Measurements from ENCODE around the gene SLC35D3.

The SLC35D3 gene

DNA sequence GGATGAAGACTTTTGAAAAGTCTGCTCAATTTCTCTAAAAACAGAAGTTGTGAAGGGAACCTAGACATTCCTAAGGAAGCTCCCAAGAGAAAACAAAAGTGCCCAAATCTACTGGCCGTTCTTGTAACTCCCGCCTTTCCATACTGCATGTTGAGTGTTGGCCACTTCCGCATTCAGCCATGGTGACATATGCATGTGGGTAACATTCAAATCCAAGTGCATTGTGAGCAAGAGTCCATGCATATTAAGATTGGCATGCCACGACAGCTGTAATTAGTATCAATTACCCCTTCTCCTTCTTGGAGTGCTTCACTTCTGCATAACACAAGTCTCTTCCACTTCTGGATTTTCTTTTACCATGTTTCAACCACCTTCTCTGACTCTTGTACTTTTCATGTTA, 8.4 kb downstream of the SLC35D3 start:
- H2BK120ac ChIP-seq (ENCODE audit: insufficient read depth, low read length, poor library complexity): no peak overlapping the region
- no peak overlapping the region for H3K4me2 ChIP-seq (ENCODE audit: low read length)
- H3K4ac ChIP-seq (ENCODE audit: low read depth, low read length): no peak overlapping the region
- no peak overlapping the region for H4K91ac ChIP-seq (ENCODE audit: low read depth, low read length)
- no CpG with 5 or more reads among the region's 4 CpGs for WGBS (ENCODE audit: extremely low coverage, insufficient coverage, insufficient read length)
- H2AFZ ChIP-seq (ENCODE audit: insufficient read depth, low read length, poor library complexity): no peak overlapping the region
- no peak overlapping the region for H3K14ac ChIP-seq (ENCODE audit: low read length)
- no peaks in the 10 kb centered on the region for H3K79me2 ChIP-seq (ENCODE audit: control insufficient read depth, insufficient read depth, low read length, poor library complexity)
- no peak overlapping the region for H3K4me3 ChIP-seq (ENCODE audit: low read depth, low read length)
- H3K9me3 ChIP-seq (ENCODE audit: insufficient read depth, low read depth, low read length): no peaks in the 10 kb centered on the region
- peak in 1 of 2 donors; percentile 19 for DNase-seq
- H2AK5ac ChIP-seq (ENCODE audit: low read length): no peak overlapping the region
- no peaks in the 10 kb centered on the region for H3K4me1 ChIP-seq (ENCODE audit: control insufficient read depth in 1 of 2, insufficient read depth in 2 of 2, low read length in 2 of 2)
- no peak overlapping the region for H4K8ac ChIP-seq (ENCODE audit: low read depth, low read length)
- H3K27ac ChIP-seq (ENCODE audit: low read depth, low read length): no peak overlapping the region
- no peak overlapping the region for H3K18ac ChIP-seq (ENCODE audit: low read length)
- no peaks in the 10 kb centered on the region for H3K79me1 ChIP-seq (ENCODE audit: low read length)
- no peak overlapping the region for H4K12ac ChIP-seq (ENCODE audit: low read depth, low read length)
- no peak overlapping the region for H2BK5ac ChIP-seq (ENCODE audit: low read depth, low read length, poor library complexity)
- no peak overlapping the region for H3K9ac ChIP-seq (ENCODE audit: low read length)
- no peaks in the 10 kb centered on the region for H3K27me3 ChIP-seq (ENCODE audit: insufficient read depth, low read length)
- H2BK12ac ChIP-seq (ENCODE audit: low read length): no peak overlapping the region
- H3K23ac ChIP-seq (ENCODE audit: low read length): no peak overlapping the region
- H3K36me3 ChIP-seq (ENCODE audit: control insufficient read depth in 1 of 2, insufficient read depth in 2 of 2, low read length in 2 of 2): no peaks in the 10 kb centered on the region

DNA sequence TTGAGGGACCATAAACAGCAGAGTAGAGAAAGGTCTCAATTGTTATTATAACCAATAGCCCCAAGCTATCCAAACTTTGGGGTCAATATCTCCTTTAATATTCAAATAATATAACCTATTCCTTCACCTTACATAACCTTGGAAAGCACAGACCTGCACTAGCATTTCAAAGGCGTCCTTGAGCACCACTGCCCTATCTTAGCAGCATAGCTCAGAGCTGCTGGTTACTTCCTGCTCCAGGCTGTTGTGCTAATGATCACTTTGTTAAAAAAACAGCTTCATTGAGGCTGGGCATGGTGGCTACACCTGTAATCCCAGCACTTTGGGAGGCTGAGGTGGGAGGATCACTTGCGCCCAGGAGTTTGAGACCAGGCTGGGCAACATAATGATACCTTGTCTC, 10.5 kb downstream of the SLC35D3 start:
- Histone ChIP-seq H2BK5ac (ENCODE audit: low read depth, low read length, poor library complexity) (no peak overlapping the region), H3K4me2 (ENCODE audit: low read length) (no peak overlapping the region), H4K8ac (ENCODE audit: low read depth, low read length) (no peak overlapping the region), H2BK120ac (ENCODE audit: insufficient read depth, low read length, poor library complexity) (no peak overlapping the region), H3K4ac (ENCODE audit: low read depth, low read length) (no peak overlapping the region), H2BK12ac (ENCODE audit: low read length) (no peak overlapping the region), H3K14ac (ENCODE audit: low read length) (no peak overlapping the region), H3K23ac (ENCODE audit: low read length) (no peak overlapping the region), H3K18ac (ENCODE audit: low read length) (no peak overlapping the region), H3K79me1 (ENCODE audit: low read length) (no peaks in the 10 kb centered on the region), H3K9me3 (ENCODE audit: insufficient read depth, low read depth, low read length) (no peaks in the 10 kb centered on the region), H3K9ac (ENCODE audit: low read length) (no peak overlapping the region), H3K4me1 (ENCODE audit: control insufficient read depth in 1 of 2, insufficient read depth in 2 of 2, low read length in 2 of 2) (no peaks in the 10 kb centered on the region), H2AFZ (ENCODE audit: insufficient read depth, low read length, poor library complexity) (no peak overlapping the region), H3K79me2 (ENCODE audit: control insufficient read depth, insufficient read depth, low read length, poor library complexity) (no peaks in the 10 kb centered on the region), H3K4me3 (ENCODE audit: low read depth, low read length) (no peak overlapping the region), H3K27me3 (ENCODE audit: insufficient read depth, low read length) (no peaks in the 10 kb centered on the region), H2AK5ac (ENCODE audit: low read length) (no peak overlapping the region), H4K12ac (ENCODE audit: low read depth, low read length) (no peak overlapping the region), H3K27ac (ENCODE audit: low read depth, low read length) (no peak overlapping the region), H4K91ac (ENCODE audit: low read depth, low read length) (no peak overlapping the region), H3K36me3 (ENCODE audit: control insufficient read depth in 1 of 2, insufficient read depth in 2 of 2, low read length in 2 of 2) (no peaks in the 10 kb centered on the region)
- no CpG with 5 or more reads among the region's 2 CpGs for WGBS (ENCODE audit: extremely low coverage, insufficient coverage, insufficient read length)
- no peak for DNase-seq

- WGBS (ENCODE audit: extremely low coverage, insufficient coverage, insufficient read length): no CpG with 5 or more reads among the region's 1 CpG
- no peak overlapping the region for H4K12ac ChIP-seq (ENCODE audit: low read depth, low read length)
- H3K9me3 ChIP-seq (ENCODE audit: insufficient read depth, low read depth, low read length): no peaks in the 10 kb centered on the region
- H3K14ac ChIP-seq (ENCODE audit: low read length): no peak overlapping the region
- no peak overlapping the region for H3K18ac ChIP-seq (ENCODE audit: low read length)
- H3K4ac ChIP-seq (ENCODE audit: low read depth, low read length): no peak overlapping the region
- no peak overlapping the region for H3K4me2 ChIP-seq (ENCODE audit: low read length)
- no peak overlapping the region for H3K27ac ChIP-seq (ENCODE audit: low read depth, low read length)
- no peak overlapping the region for H2BK5ac ChIP-seq (ENCODE audit: low read depth, low read length, poor library complexity)
- no peaks in the 10 kb centered on the region for H3K79me2 ChIP-seq (ENCODE audit: control insufficient read depth, insufficient read depth, low read length, poor library complexity)
- no peak overlapping the region for H2AK5ac ChIP-seq (ENCODE audit: low read length)
- no peaks in the 10 kb centered on the region for H3K79me1 ChIP-seq (ENCODE audit: low read length)
- no peak overlapping the region for H2BK12ac ChIP-seq (ENCODE audit: low read length)
- H3K9ac ChIP-seq (ENCODE audit: low read length): no peak overlapping the region
- H4K8ac ChIP-seq (ENCODE audit: low read depth, low read length): no peak overlapping the region
- H4K91ac ChIP-seq (ENCODE audit: low read depth, low read length): no peak overlapping the region
- H3K23ac ChIP-seq (ENCODE audit: low read length): no peak overlapping the region
- H3K4me1 ChIP-seq (ENCODE audit: control insufficient read depth in 1 of 2, insufficient read depth in 2 of 2, low read length in 2 of 2): no peaks in the 10 kb centered on the region
- no peak for DNase-seq
- no peak overlapping the region for H3K4me3 ChIP-seq (ENCODE audit: low read depth, low read length)
- H2BK120ac ChIP-seq (ENCODE audit: insufficient read depth, low read length, poor library complexity): no peak overlapping the region
- H2AFZ ChIP-seq (ENCODE audit: insufficient read depth, low read length, poor library complexity): no peak overlapping the region
- no peaks in the 10 kb centered on the region for H3K27me3 ChIP-seq (ENCODE audit: insufficient read depth, low read length)
- no peaks in the 10 kb centered on the region for H3K36me3 ChIP-seq (ENCODE audit: control insufficient read depth in 1 of 2, insufficient read depth in 2 of 2, low read length in 2 of 2)
Observed at GRCh38 chr6:136945072-136945471, 23.0 kb downstream of the SLC35D3 start.

GRCh38 chr6:136945711-136946121, 23.6 kb downstream of the SLC35D3 start:
- no CpG with 5 or more reads among the region's 4 CpGs for WGBS (ENCODE audit: extremely low coverage, insufficient coverage, insufficient read length)

More at GRCh38 chr6:136945711-136946121, 23.6 kb downstream of the SLC35D3 start:
- Histone ChIP-seq H2BK120ac (ENCODE audit: insufficient read depth, low read length, poor library complexity) (no peak overlapping the region), H4K8ac (ENCODE audit: low read depth, low read length) (no peak overlapping the region), H3K4me2 (ENCODE audit: low read length) (no peak overlapping the region), H4K91ac (ENCODE audit: low read depth, low read length) (no peak overlapping the region), H3K9ac (ENCODE audit: low read length) (no peak overlapping the region), H3K9me3 (ENCODE audit: insufficient read depth, low read depth, low read length) (no peaks in the 10 kb centered on the region), H3K4me1 (ENCODE audit: control insufficient read depth in 1 of 2, insufficient read depth in 2 of 2, low read length in 2 of 2) (no peaks in the 10 kb centered on the region), H2BK5ac (ENCODE audit: low read depth, low read length, poor library complexity) (no peak overlapping the region), H3K18ac (ENCODE audit: low read length) (no peak overlapping the region), H3K36me3 (ENCODE audit: control insufficient read depth in 1 of 2, insufficient read depth in 2 of 2, low read length in 2 of 2) (no peaks in the 10 kb centered on the region), H3K4ac (ENCODE audit: low read depth, low read length) (no peak overlapping the region), H3K79me2 (ENCODE audit: control insufficient read depth, insufficient read depth, low read length, poor library complexity) (no peaks in the 10 kb centered on the region), H2BK12ac (ENCODE audit: low read length) (no peak overlapping the region), H3K4me3 (ENCODE audit: low read depth, low read length) (no peak overlapping the region), H3K27me3 (ENCODE audit: insufficient read depth, low read length) (no peaks in the 10 kb centered on the region), H4K12ac (ENCODE audit: low read depth, low read length) (no peak overlapping the region), H3K14ac (ENCODE audit: low read length) (no peak overlapping the region), H2AK5ac (ENCODE audit: low read length) (no peak overlapping the region), H2AFZ (ENCODE audit: insufficient read depth, low read length, poor library complexity) (no peak overlapping the region), H3K23ac (ENCODE audit: low read length) (no peak overlapping the region), H3K27ac (ENCODE audit: low read depth, low read length) (no peak overlapping the region), H3K79me1 (ENCODE audit: low read length) (no peaks in the 10 kb centered on the region)
- DNase-seq: no peak
